Suprapubic skin (tissue), 4 donors: Measurements from ENCODE around the gene IFFO2. TPM values are rescaled to one million over a fixed set of nuclear protein-coding genes. Genes with fewer than 3 reads are reported as not detected.

Experiments used
- DNase-seq, 2 donors: peaks; one replicate each; pipeline ENCODE4 v3.0.0-alpha.2; 2019; ENCODE audit warnings: low spot score in 2 of 2
- H3K27ac ChIP-seq: fragments of 200-600 bp; sonication (generic); one replicate; pipeline ENCODE4 v1.5.1; 2019
- H3K27me3 ChIP-seq: fragments of 200-600 bp; sonication (generic); one replicate; pipeline ENCODE4 v1.5.1; 2019
- H3K36me3 ChIP-seq: fragments of 200-600 bp; sonication (generic); one replicate; pipeline ENCODE4 v1.5.1; 2019
- H3K4me1 ChIP-seq: fragments of 200-600 bp; sonication (generic); one replicate; pipeline ENCODE4 v1.5.1; 2019
- H3K4me3 ChIP-seq: fragments of 200-600 bp; sonication (generic); one replicate; pipeline ENCODE4 v1.5.1; 2019; ENCODE audit warnings: mild to moderate bottlenecking
- H3K9me3 ChIP-seq: fragments of 200-600 bp; sonication (generic); one replicate; pipeline ENCODE4 v1.5.1; 2019
- CTCF ChIP-seq, 2 donors: fragments of 200-600 bp in 1 of 2; fragments of 450-650 bp in 1 of 2; sonication (generic) in 1 of 2; IDR thresholded peaks; one replicate each; pipeline ENCODE4 v1.5.1; 2016 to 2019; ENCODE audit warnings: antibody characterized with exemption in 2 of 2, mild to moderate bottlenecking in 1 of 2, moderate library complexity in 1 of 2
- EP300 ChIP-seq: sonication (generic); formaldehyde crosslinking; IDR thresholded peaks from one replicate; pipeline ENCODE4 v1.6.1; 2017; ENCODE audit warnings: antibody characterized with exemption
- POLR2A ChIP-seq, 2 donors: fragments of 450-650 bp; IDR thresholded peaks; one replicate each; pipeline ENCODE4 v1.6.1; 2017; ENCODE audit warnings: antibody characterized with exemption in 2 of 2, mild to moderate bottlenecking in 2 of 2, moderate library complexity in 2 of 2
- POLR2AphosphoS5 ChIP-seq, 3 donors: sonication (generic); formaldehyde crosslinking; IDR thresholded peaks; one replicate each; pipeline ENCODE4 v1.6.1; 2017; ENCODE audit warnings: antibody characterized with exemption in 3 of 3
- WGBS: methylation state at CpG from one replicate; pipeline ENCODE4 v1.1.5; 2018; 5-methylcytosine and 5-hydroxymethylcytosine counted together
- total RNA-seq, 4 donors: library from RNA; depleted of rRNA; stranded (reverse); fragments of >200 nt; gene quantifications; one replicate each; pipeline ENCODE4 v1.1.0, GENCODE V29; 2016

IFFO2 gene
- total RNA-seq, result 100 to 1,000 TPM; 327 to 569 (median 449) TPM

- TF ChIP-seq CTCF (IDR thresholded peaks at IDR 0.05), result no peak
- TF ChIP-seq POLR2A (IDR thresholded peaks at IDR 0.05), result peak; percentile 45 to 91
- no peak for TF ChIP-seq EP300
- peak in 2 of 3 donors; percentile 72 to 91 for TF ChIP-seq POLR2AphosphoS5 (IDR thresholded peaks at IDR 0.05)
- Histone ChIP-seq H3K9me3 (no peaks in the 10 kb centered on the region), H3K4me3 (peak within 1 kb of the TSS; percentile 80), H3K27ac (peak within 1 kb of the TSS; percentile 95), H3K27me3 (no peaks in the 10 kb centered on the region), H3K36me3 (no peaks in the 10 kb centered on the region), H3K4me1 (peaks cover 71% of the 10 kb centered on the region)
- peak; percentile 98 to 99 for DNase-seq
- under 1% methylated on average over 20 of the region's 119 CpGs for WGBS
Measured at GRCh38 chr1:18956193-18957135, at the start of gene IFFO2. Gene IFFO2 (minus strand): TSS chr1:18956676. CDS start chr1:18956332, 344 bp downstream.

DNA sequence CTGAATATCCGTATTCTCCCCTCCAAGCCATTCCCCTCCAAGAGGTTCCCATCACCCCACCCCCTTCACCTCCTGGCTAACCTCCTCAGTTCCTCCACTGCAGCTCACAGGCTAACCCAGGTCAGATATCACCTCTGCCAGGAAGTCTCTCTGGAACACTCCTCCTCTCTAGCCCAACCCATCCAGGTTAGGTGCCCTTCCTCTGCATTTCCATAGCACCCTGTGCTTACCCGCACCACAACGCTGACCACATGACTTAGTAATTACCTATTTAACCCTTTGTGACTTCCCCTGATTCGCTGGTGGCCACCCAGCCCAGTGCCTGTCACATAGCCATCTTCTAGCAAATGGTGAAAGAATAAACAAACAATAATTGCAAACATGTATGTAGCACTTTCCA lies 49.5 kb upstream of the IFFO2 start:
- DNase-seq, result no peak
- Histone ChIP-seq H3K4me3 (no peak overlapping the region), H3K4me1 (peaks cover 13% of the 10 kb centered on the region), H3K9me3 (no peaks in the 10 kb centered on the region), H3K27me3 (no peaks in the 10 kb centered on the region), H3K27ac (no peak overlapping the region), H3K36me3 (no peaks in the 10 kb centered on the region)
- TF ChIP-seq POLR2A (IDR thresholded peaks at IDR 0.05) (no peak), EP300 (no peak), CTCF (IDR thresholded peaks at IDR 0.05) (no peak), POLR2AphosphoS5 (IDR thresholded peaks at IDR 0.05) (no peak)
- WGBS, result 28% methylated on average over 4 of the region's 4 CpGs

GRCh38 chr1:19003371-19004290 lies 47.2 kb upstream of the IFFO2 start:
- H3K9me3 ChIP-seq, result no peaks in the 10 kb centered on the region
- TF ChIP-seq POLR2AphosphoS5 (IDR thresholded peaks at IDR 0.05) (no peak), CTCF (IDR thresholded peaks at IDR 0.05) (no peak), EP300 (no peak), POLR2A (IDR thresholded peaks at IDR 0.05) (no peak)
- 89% methylated on average over 11 of the region's 11 CpGs for WGBS
- no peak for DNase-seq
- H3K4me3 ChIP-seq, result no peak overlapping the region
- no peak overlapping the region for H3K27ac ChIP-seq
- no peaks in the 10 kb centered on the region for H3K36me3 ChIP-seq
- no peaks in the 10 kb centered on the region for H3K27me3 ChIP-seq
- H3K4me1 ChIP-seq, result peaks cover 8% of the 10 kb centered on the region

GRCh38 chr1:19000065-19000464 lies 43.6 kb upstream of the IFFO2 start:
- peaks cover 23% of the 10 kb centered on the region for H3K4me1 ChIP-seq
- no peaks in the 10 kb centered on the region for H3K27me3 ChIP-seq
- no peak overlapping the region for H3K4me3 ChIP-seq
- WGBS, result 71% methylated on average over 2 of the region's 2 CpGs
- H3K36me3 ChIP-seq, result no peaks in the 10 kb centered on the region
- no peaks in the 10 kb centered on the region for H3K9me3 ChIP-seq
- no peak overlapping the region for H3K27ac ChIP-seq
- DNase-seq, result no peak
- TF ChIP-seq CTCF (IDR thresholded peaks at IDR 0.05), result no peak
- TF ChIP-seq EP300, result no peak
- TF ChIP-seq POLR2A (IDR thresholded peaks at IDR 0.05), result no peak
- TF ChIP-seq POLR2AphosphoS5 (IDR thresholded peaks at IDR 0.05), result no peak
